Measurements from ENCODE around the gene TRIM21. TPM values are rescaled to one million over a fixed set of nuclear protein-coding genes. Genes with fewer than 3 reads are reported as not detected.
"Not testable (repeated sequence)": the region's sequence is repeated elsewhere in the genome, so short reads cannot be mapped to it uniquely, and the experiment has no call there.

TRIM21 gene
- total and polyA plus RNA-seq, 4 donors: 15.2 to 32.0 (median 18.8) TPM

DNA sequence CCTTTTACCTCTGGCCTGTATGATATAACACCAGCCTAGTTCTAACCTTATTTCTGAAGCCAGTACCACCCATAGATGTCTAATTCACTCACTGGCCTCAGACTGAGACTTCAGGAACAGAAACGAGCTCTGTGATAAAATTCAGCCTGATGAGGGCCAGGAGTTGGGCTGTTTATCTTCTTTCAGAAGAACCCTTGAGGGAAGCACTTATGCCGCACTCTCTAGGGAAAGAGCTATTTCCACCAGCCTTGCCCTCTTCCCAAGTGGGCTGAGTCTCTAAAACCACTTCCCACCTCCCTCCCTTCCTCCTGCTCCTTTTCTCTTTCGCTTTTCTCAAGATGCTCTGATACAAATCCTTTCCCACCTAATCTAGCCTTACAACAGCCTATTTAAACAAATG lies 23.3 kb downstream of the TRIM21 start:
- H3K9me3 ChIP-seq (ENCODE audit: control insufficient read depth in 4 of 4, insufficient read depth in 3 of 4, low read length in 3 of 4): peaks cover 0 to 2% (median 0%) of the 10 kb centered on the region in 4 donors
- ATAC-seq (ENCODE audit: insufficient read depth, low FRiP score) (no peak), DNase-seq (no peak)
- no peaks in the 10 kb centered on the region for H3K36me3 ChIP-seq (ENCODE audit: control insufficient read depth in 4 of 4, insufficient read depth in 4 of 4, low read length in 4 of 4)
- H3K9ac ChIP-seq (ENCODE audit: insufficient read depth in 1 of 2, low read length in 2 of 2): no peak overlapping the region
- H3K27me3 ChIP-seq (ENCODE audit: control insufficient read depth in 3 of 3, insufficient read depth in 3 of 3, low read length in 2 of 3): no peaks in the 10 kb centered on the region
- H3K4me3 ChIP-seq: no peak overlapping the region
- 55 to 70% methylated on average over 3 of the region's 3 CpGs for WGBS, 2 donors
- H3K4me1 ChIP-seq (ENCODE audit: control insufficient read depth in 5 of 5, insufficient read depth in 5 of 5, low read length in 5 of 5): no peaks in the 10 kb centered on the region
- TF ChIP-seq, protein P1, sequence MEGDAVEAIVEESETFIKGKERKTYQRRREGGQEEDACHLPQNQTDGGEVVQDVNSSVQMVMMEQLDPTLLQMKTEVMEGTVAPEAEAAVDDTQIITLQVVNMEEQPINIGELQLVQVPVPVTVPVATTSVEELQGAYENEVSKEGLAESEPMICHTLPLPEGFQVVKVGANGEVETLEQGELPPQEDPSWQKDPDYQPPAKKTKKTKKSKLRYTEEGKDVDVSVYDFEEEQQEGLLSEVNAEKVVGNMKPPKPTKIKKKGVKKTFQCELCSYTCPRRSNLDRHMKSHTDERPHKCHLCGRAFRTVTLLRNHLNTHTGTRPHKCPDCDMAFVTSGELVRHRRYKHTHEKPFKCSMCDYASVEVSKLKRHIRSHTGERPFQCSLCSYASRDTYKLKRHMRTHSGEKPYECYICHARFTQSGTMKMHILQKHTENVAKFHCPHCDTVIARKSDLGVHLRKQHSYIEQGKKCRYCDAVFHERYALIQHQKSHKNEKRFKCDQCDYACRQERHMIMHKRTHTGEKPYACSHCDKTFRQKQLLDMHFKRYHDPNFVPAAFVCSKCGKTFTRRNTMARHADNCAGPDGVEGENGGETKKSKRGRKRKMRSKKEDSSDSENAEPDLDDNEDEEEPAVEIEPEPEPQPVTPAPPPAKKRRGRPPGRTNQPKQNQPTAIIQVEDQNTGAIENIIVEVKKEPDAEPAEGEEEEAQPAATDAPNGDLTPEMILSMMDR (IDR thresholded peaks at IDR 0.05; ENCODE audit: control extremely low read depth, extremely low read depth): no peak
- H3K27ac ChIP-seq (ENCODE audit: low read depth in 1 of 2, low read length in 1 of 2): no peak overlapping the region

DNA sequence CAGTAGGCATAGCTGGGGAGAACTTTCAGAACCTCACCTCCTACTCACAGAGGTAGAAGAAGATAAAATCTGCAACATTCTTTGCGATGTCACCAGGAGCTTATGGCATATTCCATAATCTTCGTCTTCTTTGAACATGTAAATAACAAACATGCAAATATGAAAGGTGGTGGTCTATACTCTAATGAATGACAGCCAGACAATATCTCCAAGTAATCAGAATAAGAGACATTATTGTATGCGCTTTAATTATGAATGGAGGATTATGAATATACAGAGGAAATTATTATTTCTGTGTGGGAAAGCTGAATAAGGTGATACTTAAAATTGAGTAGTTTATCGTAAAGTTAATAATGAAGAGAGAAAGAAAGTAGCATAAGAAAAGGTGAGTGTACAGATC lies 25.2 kb downstream of the TRIM21 start, which contains the start of gene OR52B4:
OR52B4 (minus strand) TSS at position 101 of the 400 bp plus-strand sequence; CDS start at position 10, 91 bp downstream.
- WGBS, 2 donors: 84% methylated on average over 4 of the region's 4 CpGs
- Histone ChIP-seq H3K4me3 (no peak within 1 kb of the TSS), H3K36me3 (ENCODE audit: control insufficient read depth in 4 of 4, insufficient read depth in 4 of 4, low read length in 4 of 4) (no peaks in the 10 kb centered on the region), H3K9ac (ENCODE audit: insufficient read depth in 1 of 2, low read length in 2 of 2) (no peak within 1 kb of the TSS), H3K9me3 (ENCODE audit: control insufficient read depth in 4 of 4, insufficient read depth in 3 of 4, low read length in 3 of 4) (peaks cover 0 to 2% (median 0%) of the 10 kb centered on the region in 4 donors), H3K27me3 (ENCODE audit: control insufficient read depth in 3 of 3, insufficient read depth in 3 of 3, low read length in 2 of 3) (no peaks in the 10 kb centered on the region), H3K4me1 (ENCODE audit: control insufficient read depth in 5 of 5, insufficient read depth in 5 of 5, low read length in 5 of 5) (no peaks in the 10 kb centered on the region), H3K27ac (ENCODE audit: low read depth in 1 of 2, low read length in 1 of 2) (no peak within 1 kb of the TSS)
- TF ChIP-seq, protein P1 (IDR thresholded peaks at IDR 0.05; ENCODE audit: control extremely low read depth, extremely low read depth): no peak
- no peak for DNase-seq
- no peak for ATAC-seq (ENCODE audit: insufficient read depth, low FRiP score)

DNA sequence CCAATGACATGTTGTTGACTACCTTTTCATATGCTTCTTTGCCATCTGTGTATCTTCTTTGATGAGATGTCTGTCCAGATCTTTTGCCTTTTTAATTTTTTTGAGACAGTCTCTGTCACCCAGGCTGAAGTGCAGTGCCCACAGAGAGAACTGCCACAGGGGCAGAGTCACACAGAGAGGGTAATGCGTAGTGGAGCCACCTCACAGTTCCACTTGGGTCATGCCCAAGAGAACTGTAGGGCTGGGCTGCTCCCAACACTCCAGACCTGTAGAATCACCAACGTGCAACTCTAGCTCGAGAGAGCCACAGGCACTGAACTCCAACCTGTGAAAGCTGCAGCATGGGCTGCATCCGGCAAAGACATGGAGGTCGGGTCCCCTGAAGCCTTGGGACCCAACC lies 45.4 kb downstream of the TRIM21 start:
- 92 to 93% methylated on average over 1 of the region's 5 CpGs for WGBS, 2 donors
- not testable (repeated sequence) for ATAC-seq (ENCODE audit: insufficient read depth, low FRiP score); H3K27me3 ChIP-seq (ENCODE audit: control insufficient read depth in 3 of 3, insufficient read depth in 3 of 3, low read length in 2 of 3); H3K9ac ChIP-seq (ENCODE audit: insufficient read depth in 1 of 2, low read length in 2 of 2); H3K27ac ChIP-seq (ENCODE audit: low read depth in 1 of 2, low read length in 1 of 2); DNase-seq; H3K4me3 ChIP-seq; H3K36me3 ChIP-seq (ENCODE audit: control insufficient read depth in 4 of 4, insufficient read depth in 4 of 4, low read length in 4 of 4); H3K9me3 ChIP-seq (ENCODE audit: control insufficient read depth in 4 of 4, insufficient read depth in 3 of 4, low read length in 3 of 4); H3K4me1 ChIP-seq (ENCODE audit: control insufficient read depth in 5 of 5, insufficient read depth in 5 of 5, low read length in 5 of 5)

DNA sequence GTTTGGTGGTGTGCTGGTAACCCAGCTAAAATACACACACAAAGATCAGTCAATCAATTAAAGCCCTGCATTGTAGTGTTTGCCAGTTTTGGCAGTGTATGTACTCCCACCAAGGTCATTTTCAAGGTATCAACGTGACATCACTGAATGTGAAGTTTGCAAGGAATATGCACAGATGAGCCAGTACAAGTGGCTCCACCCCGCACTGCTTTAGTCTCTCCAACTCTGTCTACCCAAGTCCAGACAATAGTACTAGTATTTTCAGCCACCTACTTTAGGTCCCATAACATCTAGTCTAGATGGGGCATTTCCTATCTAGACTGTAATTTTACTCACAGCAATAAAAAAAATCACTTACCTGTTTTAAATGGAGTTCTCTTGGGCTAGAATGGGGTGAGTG lies 48.1 kb downstream of the TRIM21 start:
- 86 to 95% methylated on average over 2 of the region's 2 CpGs for WGBS, 2 donors
- ATAC-seq (ENCODE audit: insufficient read depth, low FRiP score); H3K27me3 ChIP-seq (ENCODE audit: control insufficient read depth in 3 of 3, insufficient read depth in 3 of 3, low read length in 2 of 3); H3K9ac ChIP-seq (ENCODE audit: insufficient read depth in 1 of 2, low read length in 2 of 2); H3K4me3 ChIP-seq; DNase-seq; H3K9me3 ChIP-seq (ENCODE audit: control insufficient read depth in 4 of 4, insufficient read depth in 3 of 4, low read length in 3 of 4); H3K4me1 ChIP-seq (ENCODE audit: control insufficient read depth in 5 of 5, insufficient read depth in 5 of 5, low read length in 5 of 5); H3K27ac ChIP-seq (ENCODE audit: low read depth in 1 of 2, low read length in 1 of 2); H3K36me3 ChIP-seq (ENCODE audit: control insufficient read depth in 4 of 4, insufficient read depth in 4 of 4, low read length in 4 of 4): not testable (repeated sequence)

Other genes starting within 250 kb of the TRIM21 start
- gene OR52B4, start 25.3 kb downstream of the TRIM21 start, total RNA-seq: not detected
- not detected for gene OR52B4, start 25.3 kb downstream of the TRIM21 start, polyA plus RNA-seq
- under 1 TPM in 1 of 2 donors, not detected in 1; 0.67 TPM for gene OR52K2, start 55.6 kb upstream of the TRIM21 start, total RNA-seq
- under 1 TPM in 1 of 2 donors, not detected in 1; 0.06 TPM for gene OR52K2, start 55.6 kb upstream of the TRIM21 start, polyA plus RNA-seq
- under 1 TPM in 1 of 2 donors, not detected in 1; 0.18 TPM for gene OR52K1, start 88.9 kb upstream of the TRIM21 start, total RNA-seq
- under 1 TPM in 1 of 2 donors, not detected in 1; 0.01 TPM for gene OR52K1, start 88.9 kb upstream of the TRIM21 start, polyA plus RNA-seq
- gene OR52M1, start 151.5 kb upstream of the TRIM21 start, total RNA-seq: not detected
- gene OR52M1, start 151.5 kb upstream of the TRIM21 start, polyA plus RNA-seq: not detected
- gene OR52I2, start 188.0 kb upstream of the TRIM21 start, total RNA-seq: not detected
- not detected for gene OR52I2, start 188.0 kb upstream of the TRIM21 start, polyA plus RNA-seq
- not detected for gene OR52I1, start 200.3 kb upstream of the TRIM21 start, total RNA-seq
- gene OR52I1, start 200.3 kb upstream of the TRIM21 start, polyA plus RNA-seq: not detected
- gene TRIM68, start 214.5 kb upstream of the TRIM21 start, total RNA-seq: 10 to 100 TPM; 15.0 to 18.6 TPM
- gene TRIM68, start 214.5 kb upstream of the TRIM21 start, polyA plus RNA-seq: 1 to 10 TPM; 5.6 to 7.5 TPM
- not detected for gene OR51D1, start 243.8 kb upstream of the TRIM21 start, total RNA-seq
- not detected for gene OR51D1, start 243.8 kb upstream of the TRIM21 start, polyA plus RNA-seq

Data from lung (tissue), 12 donors.